ENCODE measurements around the gene KCNQ1.

KCNQ1 gene

GRCh38 chr11:2844996-2845395 lies 400.2 kb downstream of the KCNQ1 start:
- H3K79me2 ChIP-seq (ENCODE audit: insufficient read depth, low read length): no peaks in the 10 kb centered on the region
- no peak overlapping the region for H2AFZ ChIP-seq (ENCODE audit: low read length)
- H3K36me3 ChIP-seq (ENCODE audit: insufficient read depth, low read length): no peaks in the 10 kb centered on the region; the same call in 1 of the 2 replicates
- H3K4me3 ChIP-seq (ENCODE audit: low read length, poor library complexity, severe bottlenecking): no peak overlapping the region
- H3K9me2 ChIP-seq (replicated peaks; ENCODE audit: low read depth, low read length): no peaks in the 10 kb centered on the region
- no peak overlapping the region for H3K4me2 ChIP-seq (ENCODE audit: low read depth, low read length, poor library complexity, severe bottlenecking)
- no peaks in the 10 kb centered on the region for H3F3A ChIP-seq (ENCODE audit: low read depth)
- H3K9me3 ChIP-seq (ENCODE audit: insufficient read depth, low read depth, low read length): no peaks in the 10 kb centered on the region
- H3K27me3 ChIP-seq (ENCODE audit: insufficient read depth, low read length, poor library complexity, severe bottlenecking): no peaks in the 10 kb centered on the region
- no peak overlapping the region for H3K9ac ChIP-seq (ENCODE audit: low read depth, low read length, poor library complexity, severe bottlenecking)
- TF ChIP-seq EZH2phosphoT487 (IDR thresholded peaks at IDR 0.05; ENCODE audit: borderline replicate concordance) (no peak), CTCF (conservative IDR thresholded peaks at IDR 0.05; ENCODE audit: low read length) (no peak)
- H4K20me1 ChIP-seq (ENCODE audit: insufficient read depth, low read length, poor library complexity, severe bottlenecking): no peaks in the 10 kb centered on the region
- peaks cover 33% of the 10 kb centered on the region for H3K4me1 ChIP-seq (ENCODE audit: insufficient read depth, low read length, poor library complexity, severe bottlenecking)

GRCh38 chr11:2846056-2846455 lies 401.2 kb downstream of the KCNQ1 start:
- TF ChIP-seq EZH2phosphoT487 (IDR thresholded peaks at IDR 0.05; ENCODE audit: borderline replicate concordance) (no peak), CTCF (conservative IDR thresholded peaks at IDR 0.05; ENCODE audit: low read length) (no peak)
- no peak overlapping the region for H3K4me2 ChIP-seq (ENCODE audit: low read depth, low read length, poor library complexity, severe bottlenecking)

GRCh38 chr11:2846470-2846869 lies 401.7 kb downstream of the KCNQ1 start:
- no peak overlapping the region for H3K4me3 ChIP-seq (ENCODE audit: low read length, poor library complexity, severe bottlenecking)
- TF ChIP-seq EZH2phosphoT487 (IDR thresholded peaks at IDR 0.05; ENCODE audit: borderline replicate concordance) (no peak), CTCF (conservative IDR thresholded peaks at IDR 0.05; ENCODE audit: low read length) (no peak)
- no peaks in the 10 kb centered on the region for H3F3A ChIP-seq (ENCODE audit: low read depth)
- H3K79me2 ChIP-seq (ENCODE audit: insufficient read depth, low read length): no peaks in the 10 kb centered on the region
- H3K9ac ChIP-seq (ENCODE audit: low read depth, low read length, poor library complexity, severe bottlenecking): no peak overlapping the region
- H3K27me3 ChIP-seq (ENCODE audit: insufficient read depth, low read length, poor library complexity, severe bottlenecking): no peaks in the 10 kb centered on the region
- no peaks in the 10 kb centered on the region for H3K9me3 ChIP-seq (ENCODE audit: insufficient read depth, low read depth, low read length)
- no peak overlapping the region for H3K4me2 ChIP-seq (ENCODE audit: low read depth, low read length, poor library complexity, severe bottlenecking)
- no peak overlapping the region for H2AFZ ChIP-seq (ENCODE audit: low read length)
- no peaks in the 10 kb centered on the region for H3K9me2 ChIP-seq (replicated peaks; ENCODE audit: low read depth, low read length)
- H3K4me1 ChIP-seq (ENCODE audit: insufficient read depth, low read length, poor library complexity, severe bottlenecking): peaks cover 35% of the 10 kb centered on the region
- no peaks in the 10 kb centered on the region; the same call in 1 of the 2 replicates for H3K36me3 ChIP-seq (ENCODE audit: insufficient read depth, low read length)
- no peaks in the 10 kb centered on the region for H4K20me1 ChIP-seq (ENCODE audit: insufficient read depth, low read length, poor library complexity, severe bottlenecking)

More at GRCh38 chr11:2846056-2846455, 401.2 kb downstream of the KCNQ1 start:
- H4K20me1 ChIP-seq (ENCODE audit: insufficient read depth, low read length, poor library complexity, severe bottlenecking): no peaks in the 10 kb centered on the region
- H3K79me2 ChIP-seq (ENCODE audit: insufficient read depth, low read length): no peaks in the 10 kb centered on the region
- no peak overlapping the region for H3K9ac ChIP-seq (ENCODE audit: low read depth, low read length, poor library complexity, severe bottlenecking)
- H2AFZ ChIP-seq (ENCODE audit: low read length): no peak overlapping the region
- H3K27me3 ChIP-seq (ENCODE audit: insufficient read depth, low read length, poor library complexity, severe bottlenecking): no peaks in the 10 kb centered on the region
- H3K4me1 ChIP-seq (ENCODE audit: insufficient read depth, low read length, poor library complexity, severe bottlenecking): peaks cover 33% of the 10 kb centered on the region
- H3K36me3 ChIP-seq (ENCODE audit: insufficient read depth, low read length): no peaks in the 10 kb centered on the region; the same call in 1 of the 2 replicates
- H3K9me3 ChIP-seq (ENCODE audit: insufficient read depth, low read depth, low read length): no peaks in the 10 kb centered on the region
- no peak overlapping the region for H3K4me3 ChIP-seq (ENCODE audit: low read length, poor library complexity, severe bottlenecking)
- H3F3A ChIP-seq (ENCODE audit: low read depth): no peaks in the 10 kb centered on the region
- H3K9me2 ChIP-seq (replicated peaks; ENCODE audit: low read depth, low read length): no peaks in the 10 kb centered on the region

Measured in Loucy (cell line).